ENCODE results near the gene GRK3.

The GRK3 gene

DNA sequence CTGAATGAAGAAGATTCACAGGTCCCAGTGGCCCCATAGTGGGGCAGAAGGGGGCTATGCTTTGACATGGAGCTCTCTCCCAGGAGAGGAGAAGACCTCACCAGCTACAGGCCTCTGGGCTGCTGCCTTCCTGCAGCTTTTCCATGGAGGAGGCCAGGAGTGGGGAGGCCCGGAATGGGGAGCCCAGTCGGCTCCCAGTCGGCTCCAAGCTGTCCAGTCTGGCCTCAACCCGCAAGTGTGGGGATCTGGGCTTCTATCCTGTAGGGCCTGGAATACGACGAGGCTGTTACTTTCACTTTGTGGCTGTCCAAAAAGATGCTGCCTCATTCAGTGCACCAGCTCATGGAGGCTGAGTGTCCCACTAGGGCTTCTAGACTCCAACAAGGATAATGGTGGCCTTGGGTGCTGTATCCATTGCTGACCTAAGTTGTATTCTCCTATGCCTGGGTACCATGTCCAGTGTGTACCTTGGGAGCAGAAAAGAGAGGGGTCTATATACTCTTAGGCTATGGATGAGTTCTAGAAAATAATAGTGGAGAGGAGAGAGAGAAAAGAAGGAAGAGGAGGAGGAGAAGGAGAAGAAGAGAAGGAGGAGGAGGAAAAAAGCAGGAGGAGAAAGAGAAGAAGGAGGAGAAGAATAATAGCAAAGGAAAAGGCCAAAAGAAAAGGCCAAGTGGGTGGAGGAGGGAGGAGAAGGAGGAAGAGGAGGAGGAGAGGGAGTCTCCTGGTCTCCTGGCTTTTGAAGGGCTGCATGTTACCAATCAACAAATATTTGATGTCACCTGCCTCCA lies 178.6 kb downstream of the GRK3 start:
- no peak for DNase-seq

DNA sequence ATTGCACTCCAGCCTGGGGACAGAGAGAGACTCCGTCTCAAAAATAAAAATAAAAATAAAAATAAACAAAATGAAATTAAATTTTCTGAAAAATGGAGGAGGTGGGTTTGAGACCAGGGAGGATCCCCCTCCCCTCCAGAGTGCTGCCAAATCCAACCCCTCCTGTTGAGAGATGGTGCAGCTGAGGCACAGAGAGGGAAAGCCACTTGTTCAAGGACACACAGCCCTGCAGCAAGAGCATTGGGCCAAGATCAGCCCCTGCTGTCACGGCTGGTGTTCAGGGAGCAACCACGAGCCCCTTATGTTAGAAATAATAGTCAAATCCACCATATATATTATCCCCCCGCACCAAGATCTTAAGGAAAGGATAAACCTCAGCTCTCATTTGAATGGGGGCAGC lies 180.2 kb downstream of the GRK3 start:
- no peak for DNase-seq

DNA sequence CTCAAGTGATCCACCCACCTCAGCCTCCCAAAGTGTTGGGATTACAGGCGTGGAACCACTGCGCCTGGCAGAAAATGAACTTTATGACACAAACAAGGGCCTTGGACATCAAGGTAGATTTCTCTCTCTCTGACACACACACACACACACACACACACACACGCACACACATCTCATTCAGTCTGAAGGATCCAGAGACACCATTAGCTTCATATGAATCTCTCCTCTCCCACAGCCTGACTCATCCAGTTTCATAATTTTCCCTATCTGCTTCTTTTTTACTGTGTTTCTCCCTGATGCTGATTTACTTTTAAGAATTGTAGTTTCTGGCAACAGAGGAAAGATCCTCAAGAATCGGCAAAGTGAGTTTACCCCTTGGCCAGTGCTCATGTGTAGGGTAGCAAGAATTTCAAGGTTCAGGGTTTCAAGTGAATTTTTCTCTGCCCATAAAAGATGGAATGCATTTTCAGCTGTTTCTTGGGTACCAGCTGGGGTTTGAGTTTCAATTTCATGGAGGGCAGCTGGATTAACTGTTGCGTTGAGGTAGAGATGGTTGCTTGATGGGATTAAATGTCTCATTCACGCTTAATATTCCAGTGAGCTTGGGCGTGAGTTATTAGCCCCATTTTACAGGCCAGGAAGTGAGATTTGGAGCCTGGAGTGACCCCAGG lies 181.0 kb downstream of the GRK3 start:
- DNase-seq, result peak; percentile 15

DNA sequence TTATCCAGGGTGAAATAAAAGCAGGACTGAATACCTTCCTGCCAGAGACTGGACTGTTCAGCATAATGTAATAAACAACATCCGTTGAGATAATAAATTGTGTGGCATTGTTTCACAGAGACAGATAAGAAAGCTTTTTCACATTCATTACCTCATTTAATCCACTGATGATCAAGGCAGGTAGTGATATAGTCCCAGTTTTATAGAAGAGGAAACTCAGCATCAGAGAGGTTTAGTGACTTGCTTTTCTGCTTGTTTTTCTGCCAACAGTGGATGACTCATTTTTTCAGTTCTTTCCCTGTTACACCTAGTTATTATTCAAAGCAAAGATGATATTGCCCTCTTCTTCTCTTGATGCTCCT lies 181.5 kb downstream of the GRK3 start:
- DNase-seq, result no peak

DNA sequence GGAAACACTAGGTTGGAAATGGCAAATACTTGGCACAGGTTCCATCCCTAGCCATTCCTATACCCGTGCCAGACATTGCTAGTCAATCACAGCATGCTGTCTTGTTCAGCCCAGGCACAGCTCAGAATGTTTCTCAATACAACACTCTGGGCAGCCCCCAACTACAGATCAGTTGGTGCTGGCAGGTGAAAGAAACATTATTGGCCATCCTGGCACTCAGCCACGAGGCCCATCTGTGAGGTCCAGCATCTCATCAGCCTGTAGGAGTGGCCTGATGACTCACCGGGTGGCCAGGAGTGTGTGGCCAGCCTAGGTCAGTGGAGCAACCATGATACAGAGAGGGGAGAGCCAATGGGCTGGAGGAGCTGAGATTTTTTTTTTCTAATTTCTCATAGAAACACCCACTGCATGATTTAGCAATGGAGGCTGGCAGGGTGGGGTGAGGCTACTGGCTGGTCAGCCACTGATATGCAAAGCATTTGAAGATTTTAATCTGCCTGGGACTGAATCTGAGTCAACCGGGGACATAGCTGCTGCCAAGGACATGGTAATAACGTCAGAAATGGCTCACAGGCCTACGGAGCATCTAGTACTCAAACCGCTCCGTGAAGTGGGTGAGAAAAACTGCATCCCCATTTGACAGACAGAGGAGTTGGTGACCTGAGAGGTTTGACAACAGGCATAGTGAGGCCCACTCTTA lies 182.9 kb downstream of the GRK3 start:
- DNase-seq, result peak; percentile 45

DNA sequence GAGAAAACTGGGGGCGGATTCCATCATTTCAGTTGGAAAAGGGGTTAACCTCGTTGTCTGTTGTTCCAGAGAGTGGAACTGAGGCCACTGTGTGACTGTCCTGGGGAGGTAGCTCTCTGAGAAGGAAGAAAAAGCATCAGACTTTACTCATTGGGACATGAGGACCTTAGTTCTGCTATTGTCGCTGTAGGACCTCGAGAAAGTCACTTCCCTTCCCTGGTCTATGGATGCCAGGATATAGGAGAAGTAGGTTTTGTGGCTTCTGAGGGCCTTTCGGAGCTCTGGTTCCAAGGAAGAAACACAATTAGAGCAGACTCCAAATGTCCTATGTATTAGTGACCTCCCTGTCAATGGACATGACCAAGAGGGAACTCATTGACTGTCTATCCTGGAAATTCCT lies 183.7 kb downstream of the GRK3 start:
- DNase-seq, result no peak

DNA sequence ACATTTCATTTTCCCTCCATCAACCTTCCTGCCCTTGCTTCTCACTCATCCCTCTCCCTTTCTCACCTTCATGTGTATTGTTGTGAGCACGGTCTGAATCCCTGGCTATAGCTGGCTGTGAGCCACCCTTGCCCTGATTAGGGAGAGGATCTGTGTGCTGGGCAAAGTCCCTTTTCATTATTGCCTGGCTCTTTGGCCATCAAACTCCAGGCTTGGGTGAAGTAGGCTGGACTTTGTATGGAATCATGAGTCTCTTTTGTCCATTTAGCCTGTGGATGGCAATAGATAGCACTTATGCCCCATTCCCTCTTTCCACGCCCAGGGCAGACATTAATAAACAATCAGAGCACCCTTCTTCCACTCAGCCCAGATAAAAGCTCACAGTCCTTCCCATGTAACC lies 184.2 kb downstream of the GRK3 start:
- DNase-seq, result no peak

DNA sequence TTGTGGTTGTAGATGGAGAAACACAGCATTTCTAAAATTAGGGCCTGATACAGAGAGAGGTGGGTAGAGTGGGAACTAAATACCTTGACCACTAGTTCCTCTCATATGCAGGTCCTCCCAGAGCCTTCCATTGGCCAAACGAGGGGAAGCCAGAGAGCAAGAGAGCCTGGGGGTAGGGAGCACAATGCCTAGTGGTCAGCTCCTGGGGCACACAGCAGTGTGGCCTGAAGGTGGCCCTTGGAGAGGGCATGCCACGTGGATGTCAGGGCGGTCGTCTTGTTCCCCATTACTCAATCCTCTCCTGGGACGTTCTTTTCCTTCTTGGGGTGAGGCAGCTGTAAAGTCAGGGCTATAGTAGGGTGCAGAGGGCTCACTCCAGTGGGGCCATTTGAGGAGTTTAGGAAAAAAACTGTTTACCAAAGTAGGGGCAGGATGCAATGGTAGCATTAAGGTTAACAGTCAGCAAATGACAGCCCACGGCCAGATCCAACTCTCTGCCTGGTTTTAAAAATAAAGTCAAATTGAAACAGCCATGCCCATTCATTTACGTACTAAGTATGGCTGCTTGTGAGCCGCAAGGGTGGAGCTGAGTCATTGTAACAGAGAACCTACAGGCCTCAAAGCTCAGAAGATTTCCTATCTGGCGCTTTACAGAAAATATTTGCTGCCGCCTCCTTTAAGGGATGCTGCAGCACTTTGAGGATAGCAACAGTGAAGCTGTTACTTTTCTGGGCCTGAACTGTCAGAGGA lies 185.1 kb downstream of the GRK3 start:
- DNase-seq, result no peak

DNA sequence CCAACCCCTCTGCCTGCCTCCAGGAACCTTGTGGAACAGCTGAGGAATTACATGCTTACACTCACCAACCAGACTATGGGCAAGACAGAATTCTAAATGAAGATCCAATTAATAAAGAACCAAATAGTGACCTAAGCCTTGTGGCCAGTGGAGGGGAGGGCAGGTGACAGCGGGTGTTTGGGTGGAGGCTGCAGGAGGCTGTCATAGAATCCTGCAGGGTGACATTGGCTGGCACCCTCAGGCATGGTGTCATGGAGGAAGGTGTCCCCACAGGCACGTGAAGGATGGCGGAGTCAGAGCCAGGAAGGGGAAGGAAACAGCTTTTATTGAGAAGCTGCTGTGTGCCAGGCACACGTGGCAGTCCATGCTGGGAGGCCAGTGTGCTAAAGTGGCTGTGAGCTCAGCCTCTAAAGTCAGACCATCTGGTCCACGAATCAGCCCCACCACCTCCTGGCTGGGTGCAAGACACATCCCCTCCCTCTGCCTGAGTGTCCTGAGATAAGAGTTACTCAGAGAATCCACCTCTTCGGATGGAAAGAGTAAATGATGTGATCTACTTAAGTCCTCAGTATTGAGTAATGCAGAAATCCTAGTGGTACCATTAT lies 186.2 kb downstream of the GRK3 start:
- no peak for DNase-seq

DNA sequence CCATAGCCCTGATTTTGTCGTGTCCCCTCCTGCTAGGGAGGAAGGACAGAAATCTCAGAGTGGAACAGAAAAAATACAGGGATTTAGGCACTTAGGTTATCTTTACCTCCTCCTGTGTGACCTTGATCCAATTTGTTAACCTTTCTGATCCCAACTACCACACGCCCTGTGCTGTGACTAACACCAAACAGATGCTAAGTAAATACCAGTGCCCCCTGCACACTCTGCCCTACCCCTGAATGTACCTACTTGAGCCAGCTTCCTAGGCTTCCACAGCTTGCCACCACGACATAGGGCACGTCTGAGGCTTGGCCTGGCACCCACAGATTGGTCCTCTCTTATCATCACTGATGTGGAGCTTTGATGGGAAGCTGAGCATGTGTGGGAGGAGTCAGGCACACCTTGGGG lies 186.7 kb downstream of the GRK3 start:
- no peak for DNase-seq

DNA sequence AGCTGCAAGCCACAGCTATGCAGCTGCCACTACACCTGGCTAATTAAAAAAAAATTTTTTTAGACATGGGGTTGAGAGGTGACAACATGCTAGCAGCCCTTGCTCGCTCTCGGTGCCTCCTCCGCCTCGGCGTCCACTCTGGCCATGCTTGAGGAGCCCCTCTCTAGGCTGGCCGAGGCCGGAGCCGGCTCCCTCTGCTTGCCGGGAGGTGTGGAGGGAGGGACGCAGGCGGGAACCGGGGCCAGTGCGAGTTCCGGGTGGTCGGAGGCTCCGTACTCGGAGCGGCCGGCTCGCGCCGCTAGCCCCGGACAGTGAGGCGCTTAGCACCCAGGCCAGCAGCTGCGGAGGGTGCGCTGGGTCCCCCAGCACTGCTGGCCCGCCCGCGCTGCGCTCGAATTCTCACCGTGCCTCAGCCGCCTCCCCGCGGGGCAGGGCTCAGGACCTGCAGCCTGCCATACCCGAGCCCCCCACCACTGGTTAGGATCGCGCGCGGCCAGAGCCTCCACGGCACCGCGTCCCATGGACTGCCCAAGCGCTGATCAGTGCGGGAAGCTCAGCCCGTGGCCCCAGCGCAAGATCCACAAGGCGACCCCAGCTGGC lies 188.2 kb downstream of the GRK3 start:
- no peak for DNase-seq

DNA sequence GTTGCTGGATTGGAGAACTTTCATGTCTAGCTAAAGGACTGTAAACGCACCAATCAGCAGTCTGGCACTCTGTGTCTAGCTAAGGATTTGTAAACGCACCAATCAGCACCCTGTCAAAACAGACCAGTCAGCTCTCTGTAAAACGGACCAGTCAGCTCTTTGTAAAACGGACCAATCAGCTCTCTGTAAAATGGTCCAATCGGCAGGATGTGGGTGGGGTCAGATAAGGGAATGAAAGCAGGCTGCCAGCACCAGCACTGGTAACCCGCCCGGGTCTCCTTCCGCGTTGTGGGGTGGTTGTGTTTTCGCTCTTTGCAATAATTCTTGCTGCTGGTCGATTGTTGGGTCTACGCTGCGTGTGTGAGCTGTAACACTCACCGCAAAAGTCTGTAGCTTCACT lies 188.8 kb downstream of the GRK3 start:
- DNase-seq, result no peak

DNA sequence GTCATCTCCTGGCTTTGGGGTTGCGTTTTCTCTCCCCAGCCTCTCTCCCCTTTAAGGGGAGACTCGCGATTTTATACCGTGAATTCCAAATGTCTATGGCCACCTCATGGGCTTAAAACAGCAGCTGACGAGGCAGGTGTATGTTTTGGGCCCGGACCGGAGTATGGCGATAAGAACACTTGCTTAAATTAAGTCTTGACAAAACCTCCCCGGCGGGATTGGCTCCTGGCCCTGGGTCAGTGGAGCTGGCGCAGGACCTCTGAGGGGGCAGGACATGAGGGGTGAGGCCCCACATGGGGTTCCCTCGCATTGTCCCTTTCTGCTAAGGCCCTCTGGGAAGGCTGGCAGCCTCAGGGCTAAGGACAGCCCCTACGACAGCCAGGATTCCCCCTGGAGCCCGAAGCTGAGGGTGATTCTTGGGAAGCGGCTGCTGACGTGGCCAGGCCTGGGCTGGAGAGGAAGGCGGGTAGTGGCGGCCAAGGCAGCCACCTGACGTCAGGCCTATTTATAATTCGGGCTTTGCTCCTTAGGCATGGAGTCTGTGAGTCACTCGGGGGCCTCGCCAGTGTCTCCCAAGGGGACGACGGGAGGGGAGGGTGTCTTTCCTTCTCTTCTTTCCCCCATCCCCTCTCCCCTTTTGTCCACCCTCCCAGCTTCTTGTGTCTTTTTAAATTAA lies 190.2 kb downstream of the GRK3 start:
- DNase-seq, result peak; percentile 63

DNA sequence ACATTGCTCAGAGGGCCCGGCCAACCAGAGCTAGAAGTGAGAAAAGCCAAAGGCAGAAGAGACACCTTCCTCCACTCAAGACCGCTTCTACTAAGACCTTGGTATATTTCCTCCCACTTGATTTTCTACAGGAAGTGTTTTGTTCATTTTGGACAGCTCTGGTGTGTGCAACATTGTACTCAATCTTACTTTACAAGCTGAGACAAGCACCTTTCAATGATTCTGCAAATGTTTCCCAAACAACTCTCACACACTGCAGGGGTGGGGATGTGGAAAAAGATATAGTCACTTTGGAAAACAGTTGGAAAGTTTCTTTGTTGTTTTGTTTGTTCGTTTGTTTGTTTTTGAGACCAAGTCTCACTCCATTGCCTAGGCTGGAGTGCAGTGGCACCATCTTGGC lies 193.2 kb downstream of the GRK3 start:
- no peak for DNase-seq

DNA sequence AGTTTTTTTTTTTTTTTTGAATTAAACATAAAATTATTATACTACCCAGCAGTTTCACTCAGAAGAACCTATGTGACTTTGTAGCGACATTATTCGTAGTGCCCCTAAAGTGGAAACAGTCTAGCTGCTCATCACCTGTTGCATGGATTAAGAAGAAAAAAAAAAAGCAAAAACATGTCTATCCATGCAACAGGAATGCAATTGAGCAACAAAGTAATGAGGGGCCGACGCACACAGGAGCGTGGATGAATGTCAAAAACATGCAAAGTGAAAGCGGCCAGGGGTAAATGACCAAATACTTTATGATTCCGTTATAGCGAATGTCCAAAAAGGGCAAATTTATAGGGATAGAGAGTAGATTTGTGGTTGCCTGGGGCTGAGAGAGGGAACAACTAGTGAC lies 193.8 kb downstream of the GRK3 start:
- DNase-seq, result no peak

DNA sequence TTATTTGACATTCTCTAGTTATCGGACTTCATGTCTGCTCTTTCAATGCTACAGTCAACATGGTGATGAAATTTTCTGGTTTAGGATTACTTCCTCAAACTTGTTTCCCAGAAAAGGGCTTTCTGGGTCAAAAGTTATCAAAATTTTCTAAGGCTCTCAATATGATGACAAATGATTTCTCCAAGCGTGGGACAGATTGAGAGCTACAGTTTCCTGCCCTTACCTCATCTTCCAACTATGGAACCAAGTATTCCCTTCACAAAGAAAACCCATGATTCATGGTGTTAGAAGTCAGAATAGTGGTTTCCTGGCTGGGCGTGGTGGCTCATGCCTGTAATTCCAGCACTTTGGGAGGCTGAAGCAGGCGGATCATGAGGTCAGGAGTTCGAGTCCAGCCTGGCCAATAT lies 195.4 kb downstream of the GRK3 start:
- peak; percentile 82 for DNase-seq

DNA sequence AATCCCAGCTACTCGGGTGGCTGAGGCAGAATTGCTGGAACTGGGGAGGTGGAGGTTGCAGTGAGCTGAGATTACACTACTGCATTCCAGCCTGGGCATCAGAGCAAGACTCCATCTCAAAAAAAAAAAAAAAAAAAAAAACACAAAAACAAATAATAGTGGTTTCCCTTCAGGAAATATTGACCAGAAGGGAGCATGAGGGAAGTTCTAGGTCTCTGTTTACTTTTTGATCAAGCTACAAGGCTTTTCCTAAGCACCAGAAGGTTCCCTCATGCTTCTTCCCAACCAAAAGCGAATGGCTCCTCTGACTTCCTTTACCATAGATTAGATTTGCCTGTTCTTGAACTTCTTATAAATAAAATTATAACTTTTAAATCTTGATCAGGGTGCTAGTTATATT lies 195.8 kb downstream of the GRK3 start:
- DNase-seq, result no peak

DNA sequence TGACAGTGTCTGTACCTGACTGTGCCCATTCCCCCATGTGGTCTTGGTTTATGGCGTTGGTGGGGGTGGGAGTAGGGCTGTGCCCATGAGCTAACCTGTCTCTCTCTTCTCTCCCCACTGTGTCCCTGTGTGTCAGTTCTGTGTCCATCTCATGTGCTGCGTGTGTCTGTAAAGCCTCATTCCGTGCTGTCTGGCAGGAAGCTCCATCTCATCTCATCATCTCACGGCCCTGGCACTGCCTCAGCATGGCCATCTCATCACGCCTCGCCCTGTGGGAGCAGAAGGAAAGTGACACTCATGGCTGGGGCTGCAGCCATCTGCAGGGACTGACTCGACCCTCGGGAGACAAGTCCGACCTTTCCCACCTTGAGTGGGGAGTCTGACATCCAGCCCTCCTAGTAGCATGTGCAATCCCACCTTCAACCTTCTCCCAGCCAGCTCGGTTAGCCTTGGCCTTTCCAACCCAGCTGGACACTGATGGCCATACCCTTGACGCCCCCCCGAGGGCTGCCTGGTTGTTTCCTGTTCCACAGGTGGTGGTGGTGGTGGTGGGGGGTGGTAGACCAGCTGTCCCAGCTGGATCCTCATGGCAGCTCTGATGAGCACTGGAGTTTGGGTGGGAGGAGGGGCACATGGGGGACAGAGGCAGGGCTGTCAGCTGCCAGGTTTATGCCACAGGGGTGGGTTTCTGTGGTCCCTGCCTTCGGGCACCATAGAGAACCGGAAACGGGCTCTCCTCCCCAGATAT lies 196.5 kb downstream of the GRK3 start:
- DNase-seq, result no peak

DNA sequence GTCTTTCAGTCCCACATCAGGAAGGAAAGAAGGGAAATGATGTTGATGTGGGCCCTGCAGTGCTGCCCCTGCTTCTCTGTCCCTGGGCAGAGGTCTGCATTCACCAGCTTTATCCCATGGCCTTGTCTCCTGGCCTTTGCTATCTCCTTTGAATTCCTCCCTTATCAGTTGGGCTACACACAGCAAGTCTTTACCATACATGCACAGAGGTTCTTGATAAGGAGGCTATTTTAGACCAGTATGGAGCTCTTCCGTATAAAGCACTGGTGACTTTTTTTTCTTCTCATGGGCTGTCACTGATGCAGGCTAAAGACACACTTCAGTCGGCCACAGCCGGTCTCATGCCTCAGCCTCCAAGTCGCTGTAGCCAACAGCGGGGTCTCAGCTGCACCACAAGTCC lies 197.7 kb downstream of the GRK3 start:
- DNase-seq, result no peak

DNA sequence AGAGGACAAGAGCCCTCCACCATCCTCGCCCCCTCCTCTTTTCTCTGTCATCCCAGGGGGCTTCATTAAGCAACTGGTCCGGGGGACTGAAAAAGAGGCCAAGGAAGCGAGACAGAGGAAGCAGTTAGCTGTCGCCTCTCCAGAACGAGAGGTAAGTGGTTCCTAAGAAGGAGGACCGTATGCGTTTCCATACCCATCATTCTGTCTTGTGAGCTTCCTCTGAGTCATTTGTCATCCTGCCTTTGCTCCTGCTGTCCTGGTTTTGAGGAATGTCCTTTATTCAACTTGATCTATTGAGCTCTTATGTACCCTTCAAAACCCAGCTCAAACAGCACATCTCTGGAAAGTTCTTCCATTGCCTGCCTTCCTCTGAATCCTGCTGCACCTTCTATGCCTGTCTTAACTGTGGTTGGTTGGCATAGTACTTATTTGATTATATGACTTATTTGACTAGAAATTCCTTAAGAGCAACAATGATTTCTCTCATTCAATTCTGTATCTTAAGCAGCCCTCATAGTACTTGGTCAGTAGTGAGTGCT lies 198.8 kb downstream of the GRK3 start:
- DNase-seq, result no peak

Measured in fibroblast of skin of right quadriceps (primary cell).